GM21717 (cell line): ENCODE measurements around the gene PUS10.

ENCODE experiments used
- ATAC-seq: cut with Tn5 transposase; IDR thresholded peaks from one replicate; pipeline ENCODE4 v1.9.1; 2021; ENCODE audit warnings: mild to moderate bottlenecking, moderate library complexity; ENCODE audit not compliant: unreplicated experiment

The PUS10 gene

GRCh38 chr2:60973705-60974104 lies 44.4 kb downstream of the PUS10 start:
- ATAC-seq: no peak

- no peak for ATAC-seq
Observed at GRCh38 chr2:60972889-60973656, 45.0 kb downstream of the PUS10 start.

GRCh38 chr2:60966507-60967405 lies 51.3 kb downstream of the PUS10 start:
- peak; percentile 47 for ATAC-seq

GRCh38 chr2:60965499-60965785 lies 52.6 kb downstream of the PUS10 start:
- ATAC-seq: no peak

GRCh38 chr2:60964651-60965498 lies 53.2 kb downstream of the PUS10 start:
- no peak for ATAC-seq

- ATAC-seq: no peak
Observed at GRCh38 chr2:60963190-60963589, 54.9 kb downstream of the PUS10 start.

GRCh38 chr2:60962528-60962927 lies 55.5 kb downstream of the PUS10 start:
- no peak for ATAC-seq

GRCh38 chr2:60961457-60961856 lies 56.6 kb downstream of the PUS10 start:
- ATAC-seq: no peak

GRCh38 chr2:60960706-60961105 lies 57.3 kb downstream of the PUS10 start:
- no peak for ATAC-seq

- ATAC-seq: no peak
Observed at GRCh38 chr2:60959501-60959900, 58.6 kb downstream of the PUS10 start.

GRCh38 chr2:60958800-60959199 lies 59.3 kb downstream of the PUS10 start:
- no peak for ATAC-seq

GRCh38 chr2:60958361-60958760 lies 59.7 kb downstream of the PUS10 start:
- no peak for ATAC-seq

- no peak for ATAC-seq
Observed at GRCh38 chr2:60957643-60958042, 60.4 kb downstream of the PUS10 start.

- no peak for ATAC-seq
Observed at GRCh38 chr2:60957224-60957623, 60.8 kb downstream of the PUS10 start.

GRCh38 chr2:60954139-60954538 lies 63.9 kb downstream of the PUS10 start:
- peak; percentile 66 for ATAC-seq

GRCh38 chr2:60948926-60949579 lies 69.0 kb downstream of the PUS10 start:
- no peak for ATAC-seq

- no peak for ATAC-seq
Observed at GRCh38 chr2:60948161-60948560, 69.9 kb downstream of the PUS10 start.

- ATAC-seq: no peak
Observed at GRCh38 chr2:60947056-60947455, 71.0 kb downstream of the PUS10 start.

GRCh38 chr2:60945341-60945740 lies 72.7 kb downstream of the PUS10 start:
- no peak for ATAC-seq

- ATAC-seq: no peak
Observed at GRCh38 chr2:60939622-60940021, 78.4 kb downstream of the PUS10 start.

- no peak for ATAC-seq
Observed at GRCh38 chr2:60938301-60938700, 79.8 kb downstream of the PUS10 start.
